ENCODE results near the gene TUBGCP6.

The TUBGCP6 gene

GRCh38 chr22:50248196-50249081 lies 3.6 kb upstream of the TUBGCP6 start:
- Histone ChIP-seq H3K9me3 (no peaks in the 10 kb centered on the region), H3K4me1 (peaks cover 0 to 58% (median 41%) of the 10 kb centered on the region in 4 donors), H3K4me3 (no peak overlapping the region), H3K27ac (no peak overlapping the region), H3K36me3 (peaks cover 0 to 16% (median 5%) of the 10 kb centered on the region in 3 donors), H3K27me3 (no peaks in the 10 kb centered on the region)
- no peak for TF ChIP-seq CTCF (IDR thresholded peaks at IDR 0.05)
- intact Hi-C loops (cut with DNase I; ENCODE audit: low total_unique reads), result loop anchor here (10.0 kb wide), 1 partner anchor 256 kb away; the partner anchor contains the start of genes LMF2 and NCAPH2
- no peak for DNase-seq

GRCh38 chr22:50247748-50248147 lies 2.9 kb upstream of the TUBGCP6 start:
- no peak for DNase-seq
- Histone ChIP-seq H3K27me3 (no peaks in the 10 kb centered on the region), H3K4me3 (no peak overlapping the region), H3K36me3 (peaks cover 0 to 16% (median 5%) of the 10 kb centered on the region in 3 donors), H3K27ac (no peak overlapping the region), H3K9me3 (no peaks in the 10 kb centered on the region), H3K4me1 (peaks cover 0 to 64% (median 46%) of the 10 kb centered on the region in 4 donors)
- intact Hi-C loops (cut with DNase I; ENCODE audit: low total_unique reads), result loop anchor here (10.0 kb wide), 1 partner anchor 257 kb away; the partner anchor contains the start of genes LMF2 and NCAPH2
- no peak for TF ChIP-seq CTCF (IDR thresholded peaks at IDR 0.05)

GRCh38 chr22:50246242-50247175 lies 1.7 kb upstream of the TUBGCP6 start:
- peaks cover 0 to 16% (median 5%) of the 10 kb centered on the region in 3 donors for H3K36me3 ChIP-seq
- intact Hi-C loops (cut with DNase I; ENCODE audit: low total_unique reads), result loop anchor here (10.0 kb wide), 1 partner anchor 258 kb away; the partner anchor contains the start of genes LMF2 and NCAPH2
- H3K27me3 ChIP-seq, result no peaks in the 10 kb centered on the region
- no peak for DNase-seq
- H3K4me1 ChIP-seq, result peaks cover 0 to 70% (median 51%) of the 10 kb centered on the region in 4 donors
- H3K27ac ChIP-seq, result no peak overlapping the region
- H3K4me3 ChIP-seq, result peak overlapping the region in 1 of 2 donors; percentile 95
- H3K9me3 ChIP-seq, result no peaks in the 10 kb centered on the region
- no peak for TF ChIP-seq CTCF (IDR thresholded peaks at IDR 0.05)

GRCh38 chr22:50245214-50246072 lies 620 bp upstream of the TUBGCP6 start:
- peak overlapping the region; percentile 77 to 95 for H3K4me3 ChIP-seq
- intact Hi-C loops (cut with DNase I; ENCODE audit: low total_unique reads), result loop anchor here (2.0 to 10.0 kb wide), 2 partner anchors 97 to 259 kb away; partner anchors contain the start of genes LMF2, NCAPH2 and PPP6R2
- peaks cover 0 to 17% (median 5%) of the 10 kb centered on the region in 3 donors for H3K36me3 ChIP-seq
- H3K27me3 ChIP-seq, result no peaks in the 10 kb centered on the region
- DNase-seq, result no peak
- TF ChIP-seq CTCF (IDR thresholded peaks at IDR 0.05), result no peak
- H3K27ac ChIP-seq, result peak overlapping the region; percentile 90
- H3K4me1 ChIP-seq, result peaks cover 0 to 71% (median 53%) of the 10 kb centered on the region in 4 donors
- H3K9me3 ChIP-seq, result no peaks in the 10 kb centered on the region

Measured in tibial artery (tissue), 4 donors.